NT2/D1 (cell line): ENCODE data around the gene CCDC88C.

ENCODE experiments used
- SUZ12 ChIP-seq: IDR thresholded peaks from 2 replicates; pipeline ENCODE4 v1.6.1; 2011; ENCODE audit not compliant: insufficient read length, insufficient read depth; ENCODE audit errors: extremely low read depth
- YY1 ChIP-seq: IDR thresholded peaks from 2 replicates; pipeline ENCODE4 v1.6.1; 2011; ENCODE audit not compliant: insufficient read length, insufficient read depth
- ZNF274 ChIP-seq: IDR thresholded peaks from 2 replicates; pipeline ENCODE4 v1.6.1; 2011; ENCODE audit warnings: mild to moderate bottlenecking, low read depth, low read length

- TF ChIP-seq YY1 = no peak
- TF ChIP-seq SUZ12 = no peak
- no peak for TF ChIP-seq ZNF274
These were observed 155.6 kb downstream of the CCDC88C start for GRCh38 chr14:91261986-91262549.
